HK-2 (cell line): Measurements from ENCODE around the gene GTPBP6.
"Not testable (repeated sequence)": the region's sequence is repeated elsewhere in the genome, so short reads cannot be mapped to it uniquely, and the experiment has no call there.

ENCODE experiments used
- DNase-seq: peaks from one replicate; pipeline ENCODE4 v3.0.0-alpha.2; 2018; ENCODE audit not compliant: unreplicated experiment

GTPBP6 gene

GRCh38 chrX:264634-265455, 53.8 kb downstream of the GTPBP6 start:
- DNase-seq = no peak

GRCh38 chrX:264006-264405, 54.6 kb downstream of the GTPBP6 start:
- not testable (repeated sequence) for DNase-seq

GRCh38 chrX:262381-262909, 56.2 kb downstream of the GTPBP6 start:
- no peak for DNase-seq

- DNase-seq = no peak
These were observed 56.7 kb downstream of the GTPBP6 start for GRCh38 chrX:261919-262352.

- DNase-seq = no peak
These were observed 57.3 kb downstream of the GTPBP6 start for GRCh38 chrX:261167-261918.

- DNase-seq = no peak
These were observed 58.8 kb downstream of the GTPBP6 start for GRCh38 chrX:259692-260355.

- DNase-seq = no peak
These were observed 60.1 kb downstream of the GTPBP6 start for GRCh38 chrX:258291-259040.

GRCh38 chrX:257681-258289, 60.8 kb downstream of the GTPBP6 start:
- no peak for DNase-seq

GRCh38 chrX:257054-257453, 61.5 kb downstream of the GTPBP6 start:
- DNase-seq = not testable (repeated sequence)

GRCh38 chrX:255923-256331, 62.7 kb downstream of the GTPBP6 start:
- DNase-seq = no peak
